GM18498 (cell line): Measurements from ENCODE around the gene CCDC198.

Experiments
- ATAC-seq: cut with Tn5 transposase; IDR thresholded peaks from one replicate; pipeline ENCODE4 v1.9.1; 2021; ENCODE audit warnings: mild to moderate bottlenecking, moderate library complexity; ENCODE audit not compliant: unreplicated experiment

The CCDC198 gene

GRCh38 chr14:57464008-57464730 is 29.5 kb downstream of the CCDC198 start:
- peak; percentile 87 for ATAC-seq

GRCh38 chr14:57462551-57462950 is 31.1 kb downstream of the CCDC198 start:
- ATAC-seq = no peak

GRCh38 chr14:57461777-57462320 is 31.8 kb downstream of the CCDC198 start:
- no peak for ATAC-seq

- ATAC-seq = no peak
Observed at GRCh38 chr14:57435923-57436322, 57.7 kb downstream of the CCDC198 start.

GRCh38 chr14:57420986-57421385 is 72.7 kb downstream of the CCDC198 start:
- ATAC-seq = no peak

- ATAC-seq = no peak
Observed at GRCh38 chr14:57420033-57420432, 73.6 kb downstream of the CCDC198 start.
